Measurements from ENCODE around the gene PNMA8A.
"Not testable (repeated sequence)": the region's sequence is repeated elsewhere in the genome, so short reads cannot be mapped to it uniquely, and the experiment has no call there.

The PNMA8A gene

DNA sequence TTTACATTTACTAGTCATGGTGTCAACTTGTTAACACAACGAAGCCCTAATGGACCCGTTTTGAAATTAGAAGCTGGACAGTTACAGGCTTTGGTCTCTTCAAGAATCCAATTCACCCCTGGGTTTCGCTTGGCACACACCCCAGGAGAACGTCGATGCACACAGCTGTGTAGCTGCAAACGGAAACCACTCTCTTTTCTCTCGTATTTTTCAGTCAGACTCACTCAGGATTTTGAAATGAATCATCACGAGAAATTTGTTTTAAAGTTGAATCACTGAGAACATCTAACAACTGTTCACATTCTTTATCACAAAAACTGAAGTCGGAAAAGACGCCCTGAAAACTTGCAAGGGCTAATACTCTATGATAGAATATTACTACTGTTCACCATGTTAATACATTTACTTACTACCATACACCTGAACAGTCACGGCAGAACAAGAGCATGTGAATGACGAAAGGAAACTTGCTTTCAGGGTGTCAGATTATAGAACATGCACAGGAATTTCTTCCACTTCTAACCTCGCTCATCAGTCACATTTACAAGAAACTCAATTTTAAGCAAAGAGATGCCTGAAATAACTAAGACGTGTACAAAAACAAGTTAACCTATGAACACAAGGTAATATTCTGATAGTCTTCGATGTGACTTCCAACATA lies 4.7 kb downstream of the PNMA8A start:
- DNase-seq (ENCODE audit: low spot score): no peak

DNA sequence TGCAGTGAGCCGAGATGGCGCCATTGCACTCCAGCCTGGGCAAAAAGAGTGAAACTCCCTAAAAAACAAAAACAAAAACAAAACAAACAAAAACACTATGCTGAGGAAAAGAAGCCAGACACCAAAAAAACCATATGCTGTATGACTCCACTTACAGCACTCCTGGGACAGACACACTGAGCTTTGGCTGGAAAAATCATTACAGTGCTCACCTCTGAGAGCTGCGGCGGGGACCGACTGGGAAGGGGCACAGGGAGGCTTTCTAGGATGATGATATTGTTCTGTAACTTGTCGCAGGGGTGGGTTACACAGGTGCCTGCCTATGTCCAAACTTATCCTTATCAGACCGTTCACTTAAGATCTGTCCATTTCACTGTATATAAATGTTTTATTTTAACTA lies 7.8 kb downstream of the PNMA8A start:
- DNase-seq (ENCODE audit: low spot score): no peak

DNA sequence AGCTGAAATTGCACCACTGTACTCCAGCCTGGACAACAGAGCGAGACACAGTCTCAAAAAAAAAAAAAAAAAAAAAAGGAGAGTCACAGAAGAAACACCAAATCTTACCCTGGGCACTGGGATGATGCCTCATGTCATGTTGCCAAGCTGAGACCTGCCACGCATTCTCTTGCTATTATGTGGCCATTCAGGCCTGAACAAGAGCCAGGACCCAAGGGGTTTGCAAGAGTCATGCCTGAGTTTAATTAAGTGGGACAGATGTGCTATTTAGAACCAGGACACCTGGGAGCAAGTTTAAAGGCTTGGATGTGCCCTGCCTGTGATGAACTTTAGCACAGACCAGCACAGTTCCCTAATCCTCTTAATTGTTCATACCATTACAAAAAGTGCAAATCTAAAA lies 9.8 kb downstream of the PNMA8A start:
- no peak for DNase-seq (ENCODE audit: low spot score)

DNA sequence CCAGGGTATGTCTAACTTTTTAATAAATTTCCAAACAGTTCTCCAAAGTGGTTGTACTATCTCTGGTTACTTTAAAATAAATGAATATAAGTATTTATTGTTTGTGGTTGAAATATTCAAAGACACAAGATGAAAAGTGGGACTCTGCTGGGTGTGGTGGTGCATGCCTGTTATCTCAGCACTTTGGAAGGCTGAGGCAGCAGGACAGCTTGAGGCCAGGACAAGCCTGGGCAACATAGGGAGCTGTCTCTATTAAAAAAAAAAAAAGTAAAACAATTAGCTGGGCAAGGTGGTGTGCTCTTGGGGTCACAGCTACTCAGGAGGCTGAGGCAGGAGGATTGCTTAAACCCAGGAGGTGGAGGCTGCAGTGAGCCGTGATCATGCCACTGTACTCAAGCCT lies 10.4 kb downstream of the PNMA8A start:
- no peak for DNase-seq (ENCODE audit: low spot score)

DNA sequence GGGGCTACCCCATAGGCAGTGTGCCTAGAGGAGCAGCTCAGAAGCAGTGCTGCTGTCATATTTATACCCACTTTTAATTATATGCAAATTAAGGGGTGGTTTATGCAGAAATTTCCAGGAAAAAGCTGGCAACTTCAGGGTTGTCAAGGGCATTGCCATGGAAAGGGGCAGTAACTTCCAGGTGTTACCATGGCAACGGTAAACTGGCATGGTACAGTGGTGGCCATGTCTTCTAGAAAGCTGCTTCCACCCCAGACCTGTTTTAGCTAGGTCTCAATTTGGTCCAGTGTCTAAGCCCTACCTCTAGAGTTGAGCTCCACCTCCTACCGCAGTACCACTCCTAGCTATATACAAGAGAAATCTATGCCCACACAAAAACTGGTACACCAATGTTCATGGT lies 11.3 kb downstream of the PNMA8A start:
- no peak for DNase-seq (ENCODE audit: low spot score)

DNA sequence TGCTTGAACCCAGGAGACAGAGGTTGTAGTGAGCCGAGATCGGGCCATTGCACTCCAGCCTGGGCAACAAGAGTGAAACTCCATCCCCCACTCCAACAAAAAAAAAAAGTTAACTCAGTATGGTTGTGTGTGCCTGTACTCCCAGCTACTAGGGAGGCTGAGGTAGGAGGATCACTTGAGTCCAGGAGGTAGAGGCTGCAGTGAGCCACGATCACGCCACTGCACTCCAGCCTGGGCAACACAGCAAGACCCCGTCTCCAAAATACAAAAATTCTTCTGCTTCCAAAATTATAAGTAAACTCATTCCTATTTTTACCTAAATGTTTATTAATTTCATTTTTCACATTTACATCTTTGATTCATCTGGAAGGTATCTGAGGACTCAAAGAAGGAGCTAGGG lies 14.4 kb downstream of the PNMA8A start:
- no peak for DNase-seq (ENCODE audit: low spot score)

DNA sequence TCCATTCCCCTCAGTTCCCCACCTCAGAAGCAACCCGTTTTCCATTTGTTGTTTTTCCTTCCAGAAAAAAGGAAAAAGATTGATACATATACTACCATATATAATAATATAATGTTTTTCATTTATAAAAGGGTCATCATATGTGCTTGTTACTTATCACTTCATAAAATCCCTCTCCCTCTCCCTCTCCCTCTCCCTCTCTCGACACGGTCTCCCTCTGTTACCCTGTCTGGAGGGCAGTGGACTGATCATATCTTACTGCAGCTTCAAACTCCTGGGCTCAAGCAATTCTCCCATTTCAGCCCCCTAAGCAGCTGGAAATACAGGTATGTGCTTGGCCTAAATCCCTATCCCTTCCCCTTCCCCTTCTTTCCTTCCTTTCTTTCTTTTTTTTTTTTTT lies 17.1 kb downstream of the PNMA8A start:
- no peak for DNase-seq (ENCODE audit: low spot score)

DNA sequence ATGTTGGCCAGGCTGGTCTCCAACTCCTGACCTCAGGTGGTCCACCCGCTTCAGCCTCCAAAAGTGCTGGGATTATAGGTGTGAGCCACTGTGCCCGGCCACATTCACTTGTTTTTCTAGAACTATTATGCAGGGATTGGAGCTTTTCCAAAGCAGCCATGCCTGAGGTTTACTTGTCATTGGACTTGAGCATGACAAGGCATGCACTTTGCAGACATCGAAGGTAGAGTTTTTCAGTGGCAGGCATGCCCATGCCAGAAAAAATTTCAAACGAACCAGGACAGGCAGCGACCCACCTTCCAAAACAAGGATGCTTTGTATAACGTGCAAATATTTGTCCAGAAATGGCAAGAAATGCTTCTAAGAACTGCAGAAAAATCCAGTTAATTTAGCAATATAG lies 17.7 kb downstream of the PNMA8A start:
- DNase-seq (ENCODE audit: low spot score): no peak

DNA sequence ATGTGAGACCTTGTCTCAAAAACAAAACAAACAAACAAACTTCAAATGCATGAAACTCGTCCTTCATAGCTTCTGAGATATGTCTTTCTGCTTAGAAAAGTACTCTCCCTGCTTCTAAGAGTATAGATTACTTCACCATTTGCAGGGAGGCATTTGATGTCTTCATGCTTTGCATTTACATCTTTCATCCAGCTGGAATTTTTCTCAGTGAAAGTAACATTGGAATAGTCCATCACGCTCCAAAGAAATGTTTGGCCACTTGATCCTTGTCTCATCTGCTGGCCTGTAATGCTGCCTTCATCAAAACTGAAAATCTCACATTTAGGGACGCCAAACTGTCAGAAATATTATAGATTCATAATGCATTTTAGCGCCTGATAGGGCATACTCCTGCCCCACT lies 19.2 kb downstream of the PNMA8A start:
- no peak for DNase-seq (ENCODE audit: low spot score)

DNA sequence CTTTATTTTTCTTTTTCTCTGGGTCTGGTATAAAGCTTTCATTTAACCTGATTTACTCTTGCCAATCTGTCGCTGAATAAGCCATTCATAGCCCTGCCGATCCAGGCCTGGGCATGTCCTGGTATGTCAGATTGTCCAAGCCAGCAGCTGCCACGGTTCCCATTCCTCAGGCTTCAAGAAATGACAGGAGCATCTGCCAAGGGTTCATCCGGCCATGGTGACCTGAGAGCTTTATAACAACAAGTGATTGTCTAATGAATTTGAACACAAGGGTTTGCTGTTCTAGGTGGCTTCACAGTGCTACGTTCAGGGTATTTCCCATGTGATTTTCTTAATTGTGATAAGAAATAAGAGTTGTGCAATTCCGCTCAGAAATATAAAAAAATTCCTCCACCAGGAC lies 20.0 kb downstream of the PNMA8A start:
- DNase-seq (ENCODE audit: low spot score): peak; percentile 66

DNA sequence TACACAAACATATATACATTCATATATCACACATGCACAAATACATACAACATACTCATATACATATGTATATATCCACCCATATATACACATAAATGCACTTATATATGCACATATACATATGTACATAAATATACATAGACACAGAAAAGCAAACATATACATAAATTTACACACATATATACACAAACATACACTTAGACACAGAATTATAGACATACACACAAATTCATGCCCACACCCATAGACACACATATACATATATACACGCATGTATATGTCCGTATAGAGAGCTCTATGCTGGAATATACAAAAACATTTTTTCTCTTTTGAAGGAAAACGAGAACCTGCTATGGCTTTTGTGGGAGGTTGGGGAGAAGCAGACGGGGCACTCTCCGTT lies 20.6 kb downstream of the PNMA8A start:
- DNase-seq (ENCODE audit: low spot score): no peak

DNA sequence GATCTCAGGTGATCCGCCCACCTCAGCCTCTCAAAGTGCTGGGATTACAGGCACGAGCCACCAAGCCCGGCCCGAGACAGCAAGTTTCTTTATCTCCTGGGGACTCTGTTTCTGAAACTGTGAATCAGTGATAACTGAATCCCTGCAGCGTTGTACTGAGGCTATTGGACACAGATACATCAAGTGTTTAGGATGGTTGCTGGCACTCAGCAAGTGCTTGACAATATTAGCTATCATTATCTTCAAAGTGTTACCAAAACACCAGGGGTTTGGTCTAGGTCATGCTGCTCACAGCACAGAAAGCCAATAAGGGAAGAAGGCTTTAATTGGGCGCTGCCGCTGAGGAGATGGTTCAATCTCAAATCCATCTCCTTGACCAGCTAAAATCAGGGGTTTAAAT lies 22.1 kb downstream of the PNMA8A start:
- DNase-seq (ENCODE audit: low spot score): no peak

DNA sequence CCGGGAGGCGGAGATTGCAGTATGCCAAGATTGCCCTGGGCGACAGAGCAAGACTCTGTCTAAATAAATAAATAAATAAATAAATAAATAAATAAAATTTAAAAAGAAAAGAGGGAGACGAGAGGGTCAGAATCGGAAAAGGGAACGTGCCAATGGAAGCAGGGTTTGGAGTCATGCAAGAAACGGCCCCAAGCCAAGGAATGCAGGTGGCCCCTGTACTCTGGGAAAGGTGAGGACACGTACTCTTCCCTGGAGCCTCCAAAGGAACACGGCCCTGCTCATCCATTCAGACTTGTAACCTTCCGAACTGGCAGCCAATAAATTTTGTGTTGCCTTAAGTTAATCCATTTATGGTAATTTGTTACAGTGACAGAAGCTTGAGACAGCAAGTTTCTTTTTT lies 22.8 kb downstream of the PNMA8A start:
- no peak for DNase-seq (ENCODE audit: low spot score)

DNA sequence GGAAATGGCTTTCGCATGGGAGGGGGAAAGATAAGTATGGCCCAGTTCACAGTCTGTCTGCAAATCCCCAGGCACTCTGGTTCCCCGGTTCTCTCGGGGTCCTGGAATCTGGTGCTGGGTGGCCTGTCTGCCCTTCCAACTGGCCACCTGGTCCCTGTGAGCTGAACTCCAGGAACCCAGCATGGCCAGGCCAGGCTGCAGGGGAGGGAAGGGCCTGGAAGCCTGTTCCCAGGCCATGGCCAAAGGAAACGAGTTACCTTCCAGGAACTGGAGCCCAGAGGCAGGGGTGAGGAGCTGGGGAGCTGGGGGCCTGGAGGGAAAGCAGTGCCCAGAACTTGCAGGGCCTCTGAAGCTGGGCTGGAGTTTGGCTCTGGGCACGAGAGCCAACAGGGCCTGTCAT lies 23.5 kb downstream of the PNMA8A start:
- no peak for DNase-seq (ENCODE audit: low spot score)

DNA sequence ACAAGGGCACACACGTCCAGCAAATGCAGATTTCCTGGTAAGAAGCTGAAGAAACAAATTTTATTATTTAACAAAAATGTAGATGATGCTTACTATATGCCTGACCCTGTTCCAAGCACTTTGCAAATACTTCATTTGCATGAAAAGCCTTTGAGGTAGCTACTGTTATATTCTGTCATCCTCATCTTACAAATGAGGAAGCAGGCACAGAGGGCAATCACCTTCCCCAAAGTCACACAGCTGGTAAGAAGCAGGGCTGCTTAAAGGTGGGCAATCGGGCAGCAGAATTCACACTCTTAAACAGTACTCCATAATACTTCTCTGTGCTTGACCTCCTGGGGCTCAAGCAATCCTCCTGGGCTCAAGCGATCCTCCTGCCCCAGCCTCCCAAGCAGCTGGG lies 24.4 kb downstream of the PNMA8A start:
- DNase-seq (ENCODE audit: low spot score): no peak

DNA sequence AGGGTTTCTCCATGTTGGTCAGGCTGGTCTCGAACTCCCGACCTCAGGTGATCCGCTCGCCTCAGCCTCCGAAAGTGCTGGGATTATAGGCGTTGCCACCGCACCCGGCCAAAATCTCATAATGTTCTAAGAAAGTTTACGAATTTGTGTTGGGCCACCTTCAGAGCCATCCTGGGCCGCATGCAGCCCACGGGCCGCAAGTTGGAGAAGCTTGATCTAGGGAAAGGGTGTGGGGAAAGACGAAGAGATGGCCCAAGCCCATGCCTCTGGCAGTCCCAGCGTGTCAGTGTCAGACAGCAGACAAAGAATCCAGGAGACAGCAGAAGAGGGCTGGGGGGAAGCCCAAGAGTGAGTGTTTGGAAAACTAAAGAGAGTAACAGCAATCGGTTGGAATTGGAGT lies 25.3 kb downstream of the PNMA8A start:
- no peak for DNase-seq (ENCODE audit: low spot score)

DNA sequence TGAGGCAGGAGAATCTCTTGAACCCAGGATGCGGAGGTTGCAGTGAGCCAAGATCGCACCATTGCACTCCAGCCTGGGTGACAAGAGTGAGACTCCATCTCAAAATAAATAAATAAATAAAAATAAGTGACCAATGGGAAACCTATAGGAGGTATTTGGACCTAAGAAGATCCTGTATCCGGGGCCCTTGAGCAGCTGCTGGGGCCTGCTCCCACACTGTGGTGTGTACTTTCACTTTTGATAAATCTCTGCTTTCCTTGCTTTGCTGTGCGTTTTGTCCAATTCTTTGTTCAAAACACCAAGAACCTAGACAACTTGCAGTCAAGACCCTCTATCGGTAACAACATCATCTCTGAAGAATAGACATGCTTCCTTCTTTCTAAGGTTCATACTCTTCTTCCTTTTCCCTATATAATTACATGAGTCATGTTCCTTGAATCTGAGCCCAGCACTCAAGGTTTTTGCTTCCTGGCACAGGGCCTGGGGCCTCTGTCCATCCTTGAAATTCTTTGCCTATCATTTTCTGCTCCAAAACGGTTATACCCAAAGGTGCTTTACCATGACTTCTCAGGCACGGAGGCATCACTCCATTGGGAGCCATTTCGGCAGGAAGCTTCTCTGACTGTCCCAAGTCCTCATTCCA lies 28.4 kb downstream of the PNMA8A start:
- DNase-seq (ENCODE audit: low spot score): no peak

DNA sequence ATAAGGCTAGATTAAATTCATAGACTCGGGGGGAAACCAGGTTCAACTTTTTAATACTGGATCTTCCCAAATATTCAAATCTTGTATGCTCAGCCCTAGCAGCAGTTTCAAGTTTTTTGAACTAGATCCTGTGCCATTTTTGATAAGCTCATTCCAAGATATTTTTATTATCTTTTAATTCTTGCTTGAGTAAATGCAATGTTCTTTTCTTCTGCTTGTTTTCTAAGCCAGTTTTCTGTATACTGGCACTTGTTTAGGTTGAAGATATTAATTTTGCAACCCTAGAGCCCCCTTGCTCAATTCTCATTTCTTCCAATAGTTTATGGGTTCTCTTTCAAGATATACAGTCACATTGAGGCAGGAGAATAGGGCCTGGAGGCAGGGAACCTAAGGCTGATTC lies 29.5 kb downstream of the PNMA8A start:
- no peak for DNase-seq (ENCODE audit: low spot score)

DNA sequence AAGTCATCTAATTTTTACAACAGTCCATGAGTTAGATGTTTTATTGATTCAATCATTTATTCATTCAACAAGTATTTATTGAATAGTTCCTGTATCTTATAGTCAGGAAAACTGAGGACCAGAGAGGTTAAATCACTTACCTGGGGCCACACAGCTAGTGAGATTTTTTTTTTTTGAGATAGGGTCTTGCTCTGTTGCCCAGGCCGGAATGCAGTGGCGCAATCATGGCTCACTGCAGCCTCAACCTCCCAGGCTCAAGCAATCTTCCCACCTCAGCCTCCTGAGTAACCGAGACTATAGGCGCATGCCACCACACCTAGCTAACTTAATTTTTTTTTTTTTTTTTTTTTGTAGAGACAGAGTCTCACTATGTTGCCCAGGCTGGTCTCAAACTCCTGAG lies 35.7 kb downstream of the PNMA8A start:
- DNase-seq (ENCODE audit: low spot score): not testable (repeated sequence)

DNA sequence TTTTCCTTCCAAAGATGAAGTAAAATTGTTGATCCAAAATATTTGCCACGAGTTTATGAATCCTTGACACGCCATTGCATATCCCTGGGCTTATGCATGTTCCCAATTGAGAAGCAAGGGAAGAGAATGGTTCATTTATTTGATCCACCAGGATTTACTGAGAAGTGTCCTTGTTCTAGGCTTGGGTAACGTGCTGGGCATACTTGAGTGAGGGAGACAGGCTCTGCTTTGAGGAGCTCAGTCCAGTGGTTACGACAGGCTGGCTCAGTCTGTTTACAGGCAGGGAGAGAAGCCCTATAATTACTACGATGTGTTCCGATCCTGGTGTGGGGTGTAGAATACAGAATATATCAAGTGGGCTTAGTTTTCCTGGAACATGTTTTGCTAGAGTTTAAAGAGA lies 36.4 kb downstream of the PNMA8A start:
- DNase-seq (ENCODE audit: low spot score): peak; percentile 96

DNA sequence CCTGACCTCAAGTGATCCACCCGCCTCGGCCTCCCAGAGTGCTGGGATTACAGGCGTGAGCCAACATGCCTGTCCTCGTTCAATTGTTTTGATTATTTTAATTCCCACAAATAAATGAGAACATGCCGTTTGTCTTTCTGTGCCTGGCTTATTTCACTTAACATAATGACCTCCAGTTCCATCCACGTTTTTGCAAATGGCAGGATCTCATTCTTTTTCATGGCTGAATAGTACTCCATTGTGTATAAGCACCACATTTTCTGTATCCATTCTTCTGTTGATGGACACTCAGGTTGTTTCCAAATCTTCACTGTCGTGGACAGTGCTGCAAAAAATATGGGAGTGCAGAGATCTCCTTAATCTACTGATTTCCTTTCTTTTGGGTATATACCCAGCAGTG lies 37.9 kb downstream of the PNMA8A start:
- DNase-seq (ENCODE audit: low spot score): not testable (repeated sequence)

DNA sequence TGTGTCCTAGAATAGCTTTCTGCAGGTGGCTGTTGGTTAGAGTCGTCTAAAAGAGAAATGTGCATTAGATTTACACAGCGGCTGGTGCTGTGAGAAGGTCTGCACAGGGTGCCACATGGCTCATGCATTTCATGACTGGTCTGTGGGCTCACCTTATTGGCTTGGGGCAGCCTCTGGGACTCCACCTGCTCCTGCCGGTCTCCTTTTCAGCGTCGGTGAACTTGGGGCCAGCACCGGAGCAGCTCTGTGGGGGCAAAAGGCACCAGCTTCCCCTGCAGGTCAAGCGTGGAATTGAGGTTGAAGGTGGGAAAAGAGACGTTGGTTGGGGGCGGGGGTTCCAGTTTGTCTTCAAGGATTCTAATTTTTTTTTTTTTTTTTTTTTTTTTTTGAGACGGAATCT lies 39.5 kb downstream of the PNMA8A start:
- no peak for DNase-seq (ENCODE audit: low spot score)

DNA sequence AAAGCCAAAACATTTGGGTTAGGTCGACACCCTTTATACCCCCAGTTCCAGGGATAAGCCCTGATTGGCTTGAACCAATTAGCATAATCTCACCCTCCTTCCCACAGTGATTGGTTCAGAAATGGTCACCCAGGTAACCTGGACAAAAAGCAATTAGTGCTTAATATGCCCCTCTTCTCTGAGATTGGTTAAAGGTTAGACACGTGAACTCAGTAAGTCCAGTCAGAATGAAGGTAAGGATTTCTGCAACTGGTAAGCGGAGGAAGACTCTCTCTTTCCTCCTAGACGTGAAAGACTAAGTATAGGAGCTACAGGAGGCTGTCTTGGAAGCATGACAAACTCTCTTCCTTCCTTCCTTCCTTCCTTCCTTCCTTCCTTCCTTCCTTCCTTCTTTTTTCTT lies 41.4 kb downstream of the PNMA8A start:
- no peak for DNase-seq (ENCODE audit: low spot score)
